ENCODE results near the gene SLC16A3.
"Not testable (repeated sequence)": the region's sequence is repeated elsewhere in the genome, so short reads cannot be mapped to it uniquely, and the experiment has no call there.

Gene SLC16A3

DNA sequence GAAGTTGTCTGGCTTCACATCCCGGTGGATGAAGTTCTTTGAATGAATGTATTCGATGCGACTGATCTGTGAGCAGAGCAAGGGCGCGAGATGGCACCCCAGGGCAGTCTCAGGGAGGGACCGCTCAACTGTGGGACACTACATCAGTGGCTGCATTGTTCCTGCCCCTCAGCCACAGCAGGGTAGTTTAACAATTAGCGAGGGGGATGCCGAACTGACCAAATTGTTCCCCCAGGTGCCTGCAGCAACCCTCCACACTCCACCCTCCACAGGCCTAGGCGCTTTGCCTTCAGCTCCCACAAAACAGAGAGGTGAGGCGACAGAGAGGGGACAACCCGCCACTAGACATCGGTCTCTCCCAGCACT is 24.3 kb downstream of the SLC16A3 start:
- TF ChIP-seq, protein P1, sequence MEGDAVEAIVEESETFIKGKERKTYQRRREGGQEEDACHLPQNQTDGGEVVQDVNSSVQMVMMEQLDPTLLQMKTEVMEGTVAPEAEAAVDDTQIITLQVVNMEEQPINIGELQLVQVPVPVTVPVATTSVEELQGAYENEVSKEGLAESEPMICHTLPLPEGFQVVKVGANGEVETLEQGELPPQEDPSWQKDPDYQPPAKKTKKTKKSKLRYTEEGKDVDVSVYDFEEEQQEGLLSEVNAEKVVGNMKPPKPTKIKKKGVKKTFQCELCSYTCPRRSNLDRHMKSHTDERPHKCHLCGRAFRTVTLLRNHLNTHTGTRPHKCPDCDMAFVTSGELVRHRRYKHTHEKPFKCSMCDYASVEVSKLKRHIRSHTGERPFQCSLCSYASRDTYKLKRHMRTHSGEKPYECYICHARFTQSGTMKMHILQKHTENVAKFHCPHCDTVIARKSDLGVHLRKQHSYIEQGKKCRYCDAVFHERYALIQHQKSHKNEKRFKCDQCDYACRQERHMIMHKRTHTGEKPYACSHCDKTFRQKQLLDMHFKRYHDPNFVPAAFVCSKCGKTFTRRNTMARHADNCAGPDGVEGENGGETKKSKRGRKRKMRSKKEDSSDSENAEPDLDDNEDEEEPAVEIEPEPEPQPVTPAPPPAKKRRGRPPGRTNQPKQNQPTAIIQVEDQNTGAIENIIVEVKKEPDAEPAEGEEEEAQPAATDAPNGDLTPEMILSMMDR (IDR thresholded peaks at IDR 0.05; ENCODE audit: insufficient read depth, missing control alignments): no peak
- FAIRE-seq (no peak), DNase-seq (ENCODE audit: insufficient read length, low spot score) (no peak)

- not testable (repeated sequence) for DNase-seq (ENCODE audit: insufficient read length, low spot score); FAIRE-seq
Measured at GRCh38 chr17:82254096-82254495, 25.3 kb downstream of the SLC16A3 start.

GRCh38 chr17:82254746-82255145 is 25.9 kb downstream of the SLC16A3 start:
- DNase-seq (ENCODE audit: insufficient read length, low spot score); FAIRE-seq: not testable (repeated sequence)

DNA sequence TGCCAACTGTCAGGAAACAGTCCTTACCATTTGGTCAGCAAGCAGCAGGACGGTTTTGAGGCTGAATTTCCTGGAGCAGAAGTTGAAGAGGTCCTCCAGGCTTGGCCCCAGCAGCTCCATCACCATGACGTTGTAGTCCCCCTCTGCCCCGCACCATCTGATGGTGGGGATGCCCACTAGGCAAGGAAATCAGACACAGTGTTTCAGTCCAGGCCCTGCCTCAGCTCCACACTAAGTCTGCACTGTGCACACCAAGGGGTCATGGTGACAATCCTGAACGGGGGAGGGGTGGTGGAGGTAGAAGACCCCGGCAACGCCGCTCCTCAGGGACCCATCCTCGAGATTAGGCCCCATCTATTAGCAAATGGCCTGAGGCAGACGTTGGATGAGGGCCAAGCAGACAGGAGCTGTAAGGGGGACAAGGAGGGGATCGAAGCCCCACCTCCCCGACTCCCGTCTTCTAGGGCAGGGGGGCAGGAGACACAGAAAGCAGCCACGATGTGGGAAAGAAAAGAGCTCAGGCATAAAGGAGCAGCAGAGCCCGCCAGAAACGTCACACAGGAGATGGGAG is 26.6 kb downstream of the SLC16A3 start:
- DNase-seq (ENCODE audit: insufficient read length, low spot score) (no peak), FAIRE-seq (no peak)
- TF ChIP-seq, protein P1 (IDR thresholded peaks at IDR 0.05; ENCODE audit: insufficient read depth, missing control alignments): no peak

DNA sequence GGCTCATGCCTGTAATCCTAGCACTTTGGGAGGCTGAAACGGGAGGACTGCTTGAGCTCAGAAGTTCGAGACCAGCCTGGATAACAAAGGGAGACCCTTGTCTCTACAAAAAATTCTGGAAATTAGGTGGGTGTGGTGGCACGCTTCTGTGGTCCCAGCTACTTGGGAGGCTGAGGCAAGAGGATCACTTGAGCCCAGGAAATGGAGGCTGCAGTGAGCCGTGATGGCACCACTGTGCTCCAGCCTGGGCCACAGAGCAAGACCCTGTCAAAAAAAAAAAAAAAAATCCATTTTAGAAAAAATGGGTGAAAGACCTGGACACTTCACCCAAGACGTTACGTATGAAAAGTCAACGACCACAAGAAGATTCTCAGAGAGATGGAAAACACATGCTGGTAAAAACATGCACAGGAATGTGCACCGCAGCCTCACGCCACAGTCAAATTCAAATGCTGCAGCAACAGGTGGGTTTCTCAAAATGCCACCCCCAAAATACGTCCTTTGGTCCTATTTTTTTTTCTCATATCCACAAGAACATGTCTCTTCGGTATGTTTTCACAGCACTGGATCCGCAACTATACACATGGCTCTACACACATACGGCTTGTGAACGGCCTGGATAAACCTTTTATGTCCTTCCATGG is 27.5 kb downstream of the SLC16A3 start:
- TF ChIP-seq, protein P1 (IDR thresholded peaks at IDR 0.05; ENCODE audit: insufficient read depth, missing control alignments): no peak
- no peak for DNase-seq (ENCODE audit: insufficient read length, low spot score)
- FAIRE-seq: no peak

GRCh38 chr17:82257473-82257872 is 28.6 kb downstream of the SLC16A3 start:
- FAIRE-seq (no peak), DNase-seq (ENCODE audit: insufficient read length, low spot score) (no peak)
- TF ChIP-seq, protein P1 (IDR thresholded peaks at IDR 0.05; ENCODE audit: insufficient read depth, missing control alignments): no peak

DNA sequence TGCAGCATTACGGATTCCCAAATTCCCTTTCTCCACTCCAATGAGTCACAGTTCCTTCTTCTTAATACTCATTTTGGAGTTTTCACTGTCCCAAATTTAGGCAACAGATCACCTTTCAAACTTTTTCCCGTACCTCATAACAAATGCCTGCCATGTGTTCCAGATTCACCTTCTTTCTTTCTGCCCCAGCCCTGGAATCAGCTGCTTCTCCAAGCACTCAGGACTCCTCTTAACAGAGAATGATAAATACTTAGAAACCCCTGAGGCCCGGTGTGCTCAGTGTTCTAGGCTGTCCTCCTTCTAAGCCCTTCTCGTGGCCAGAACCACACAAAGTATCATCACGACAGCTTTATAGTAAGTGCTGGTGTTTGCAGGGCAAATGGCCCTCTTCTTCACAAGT is 29.7 kb downstream of the SLC16A3 start:
- DNase-seq (ENCODE audit: insufficient read length, low spot score): no peak
- no peak for FAIRE-seq
- TF ChIP-seq, protein P1 (IDR thresholded peaks at IDR 0.05; ENCODE audit: insufficient read depth, missing control alignments): no peak

DNA sequence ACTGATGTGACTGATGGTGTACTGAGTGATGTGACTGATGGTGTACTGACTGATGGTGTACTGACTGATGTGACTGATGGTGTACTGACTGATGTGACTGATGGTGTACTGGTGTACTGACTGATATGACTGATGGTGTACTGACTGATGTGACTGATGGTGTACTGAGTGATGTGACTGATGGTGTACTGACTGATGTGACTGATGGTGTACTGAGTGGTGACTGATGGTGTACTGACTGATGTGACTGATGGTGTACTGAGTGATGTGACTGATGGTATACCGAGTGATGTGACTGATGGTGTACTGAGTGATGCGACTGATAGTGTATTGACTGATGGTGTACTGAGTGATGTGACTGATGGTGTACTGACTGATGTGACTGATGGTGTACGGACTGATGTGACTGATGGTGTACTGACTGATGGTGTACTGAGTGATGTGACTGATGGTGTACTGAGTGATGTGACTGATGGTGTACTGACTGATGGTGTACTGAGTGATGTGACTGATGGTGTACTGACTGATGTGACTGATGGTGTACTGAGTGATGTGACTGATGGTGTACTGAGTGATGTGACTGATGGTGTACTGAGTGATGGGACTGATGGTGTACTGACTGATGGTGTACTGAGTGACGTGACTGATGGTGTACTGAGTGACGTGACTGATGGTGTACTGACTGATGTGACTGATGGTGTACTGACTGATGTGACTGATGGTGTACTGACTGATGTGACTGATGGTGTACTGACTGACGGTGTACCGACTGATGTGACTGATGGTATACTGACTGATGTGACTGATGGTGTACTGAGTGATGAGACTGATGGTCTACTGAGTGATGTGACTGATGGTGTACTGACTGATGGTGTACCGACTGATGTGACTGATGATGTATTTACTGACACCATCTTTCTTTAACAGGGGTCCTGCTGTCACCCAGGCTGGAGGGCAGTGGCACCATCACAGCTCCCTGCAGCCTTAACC is 31.4 kb downstream of the SLC16A3 start:
- not testable (repeated sequence) for FAIRE-seq; DNase-seq (ENCODE audit: insufficient read length, low spot score)
